ENCODE results near the gene KCNQ1OT1. TPM values are rescaled to one million over a fixed set of nuclear protein-coding genes. Genes with fewer than 3 reads are reported as not detected.

KCNQ1OT1 gene
- total and polyA plus RNA-seq, 2 experiments from 2014 or later: 2.3 to 8.8 TPM

DNA sequence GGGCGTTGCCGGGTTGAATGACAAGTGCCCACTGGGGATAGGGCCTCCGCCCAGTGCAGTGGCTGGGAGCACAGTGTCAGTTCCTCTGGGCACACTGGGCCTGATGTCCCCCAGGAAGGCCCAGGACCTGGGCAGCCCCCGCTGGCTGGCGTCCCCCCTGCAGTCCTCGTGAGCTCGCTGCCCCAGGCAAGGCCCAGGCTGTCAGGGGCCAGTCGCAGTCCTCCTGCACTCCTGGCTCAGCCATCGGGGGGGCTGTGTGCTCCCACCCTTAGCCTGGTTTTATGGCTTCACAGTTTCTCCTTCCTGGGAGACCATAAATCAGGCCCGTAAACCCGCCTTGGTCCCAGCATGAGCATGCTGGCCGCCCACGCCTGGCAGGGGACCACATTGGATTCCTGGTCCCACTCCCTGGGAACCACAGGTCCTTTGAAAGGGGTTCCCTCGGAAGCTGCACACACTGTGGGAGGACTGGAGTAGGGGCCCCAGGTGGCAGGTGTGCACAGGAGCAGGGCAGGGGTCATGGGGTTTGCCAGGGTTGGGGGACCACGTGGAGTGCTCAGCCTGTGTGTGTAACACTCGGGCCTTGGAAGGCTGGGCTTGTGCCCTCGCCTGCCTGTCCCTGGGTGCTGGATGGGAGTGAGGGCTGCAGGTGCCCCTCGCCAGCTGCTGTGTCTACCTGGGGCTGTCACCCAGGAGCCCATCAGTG, 113.6 kb downstream of the KCNQ1OT1 start:
- Histone ChIP-seq H3K27ac (no peak overlapping the region), H3K27me3 (peaks cover 7% of the 10 kb centered on the region), H3K4me1 (ENCODE audit: low read depth) (no peaks in the 10 kb centered on the region), H3K36me3 (no peaks in the 10 kb centered on the region), H3K4me3 (no peak overlapping the region), H3K9me3 (ENCODE audit: low read depth) (no peaks in the 10 kb centered on the region)
- TF ChIP-seq, protein P1, sequence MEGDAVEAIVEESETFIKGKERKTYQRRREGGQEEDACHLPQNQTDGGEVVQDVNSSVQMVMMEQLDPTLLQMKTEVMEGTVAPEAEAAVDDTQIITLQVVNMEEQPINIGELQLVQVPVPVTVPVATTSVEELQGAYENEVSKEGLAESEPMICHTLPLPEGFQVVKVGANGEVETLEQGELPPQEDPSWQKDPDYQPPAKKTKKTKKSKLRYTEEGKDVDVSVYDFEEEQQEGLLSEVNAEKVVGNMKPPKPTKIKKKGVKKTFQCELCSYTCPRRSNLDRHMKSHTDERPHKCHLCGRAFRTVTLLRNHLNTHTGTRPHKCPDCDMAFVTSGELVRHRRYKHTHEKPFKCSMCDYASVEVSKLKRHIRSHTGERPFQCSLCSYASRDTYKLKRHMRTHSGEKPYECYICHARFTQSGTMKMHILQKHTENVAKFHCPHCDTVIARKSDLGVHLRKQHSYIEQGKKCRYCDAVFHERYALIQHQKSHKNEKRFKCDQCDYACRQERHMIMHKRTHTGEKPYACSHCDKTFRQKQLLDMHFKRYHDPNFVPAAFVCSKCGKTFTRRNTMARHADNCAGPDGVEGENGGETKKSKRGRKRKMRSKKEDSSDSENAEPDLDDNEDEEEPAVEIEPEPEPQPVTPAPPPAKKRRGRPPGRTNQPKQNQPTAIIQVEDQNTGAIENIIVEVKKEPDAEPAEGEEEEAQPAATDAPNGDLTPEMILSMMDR (IDR thresholded peaks at IDR 0.05; ENCODE audit: low read depth, low read length): no peak
- no peak for DNase-seq (ENCODE audit: low read depth in 1 of 2, low spot score in 1 of 2)

DNA sequence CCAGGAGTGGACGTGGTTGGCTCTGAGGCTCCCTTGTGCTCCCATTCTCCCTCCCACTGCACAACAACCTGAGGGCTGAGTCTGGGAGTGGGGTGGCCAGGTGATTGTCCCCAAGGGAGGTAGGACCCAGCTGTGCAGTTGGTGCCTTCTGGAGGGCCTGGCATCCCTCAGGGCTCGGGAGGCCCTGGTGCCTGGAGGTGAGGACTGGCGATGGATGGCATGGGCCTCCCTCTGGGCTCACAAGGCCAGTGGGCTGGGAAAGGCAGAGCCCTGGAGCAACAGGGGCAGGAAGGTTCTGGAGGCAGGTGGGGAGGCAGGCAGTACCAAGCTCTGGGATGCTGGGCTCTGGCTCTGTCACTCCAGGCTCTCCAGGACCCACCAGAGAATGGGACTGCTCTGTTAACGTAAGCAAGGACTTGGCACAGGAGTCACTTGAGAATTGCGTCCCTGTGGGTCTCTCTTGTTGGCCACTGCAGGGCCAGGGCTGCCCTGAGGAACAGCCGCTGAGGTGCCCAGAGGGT, 114.2 kb downstream of the KCNQ1OT1 start:
- TF ChIP-seq, protein P1 (IDR thresholded peaks at IDR 0.05; ENCODE audit: low read depth, low read length): no peak
- Histone ChIP-seq H3K4me1 (ENCODE audit: low read depth) (no peaks in the 10 kb centered on the region), H3K36me3 (no peaks in the 10 kb centered on the region), H3K27ac (no peak overlapping the region), H3K9me3 (ENCODE audit: low read depth) (no peaks in the 10 kb centered on the region), H3K27me3 (peaks cover 7% of the 10 kb centered on the region), H3K4me3 (no peak overlapping the region)
- DNase-seq (ENCODE audit: low read depth in 1 of 2, low spot score in 1 of 2): no peak

DNA sequence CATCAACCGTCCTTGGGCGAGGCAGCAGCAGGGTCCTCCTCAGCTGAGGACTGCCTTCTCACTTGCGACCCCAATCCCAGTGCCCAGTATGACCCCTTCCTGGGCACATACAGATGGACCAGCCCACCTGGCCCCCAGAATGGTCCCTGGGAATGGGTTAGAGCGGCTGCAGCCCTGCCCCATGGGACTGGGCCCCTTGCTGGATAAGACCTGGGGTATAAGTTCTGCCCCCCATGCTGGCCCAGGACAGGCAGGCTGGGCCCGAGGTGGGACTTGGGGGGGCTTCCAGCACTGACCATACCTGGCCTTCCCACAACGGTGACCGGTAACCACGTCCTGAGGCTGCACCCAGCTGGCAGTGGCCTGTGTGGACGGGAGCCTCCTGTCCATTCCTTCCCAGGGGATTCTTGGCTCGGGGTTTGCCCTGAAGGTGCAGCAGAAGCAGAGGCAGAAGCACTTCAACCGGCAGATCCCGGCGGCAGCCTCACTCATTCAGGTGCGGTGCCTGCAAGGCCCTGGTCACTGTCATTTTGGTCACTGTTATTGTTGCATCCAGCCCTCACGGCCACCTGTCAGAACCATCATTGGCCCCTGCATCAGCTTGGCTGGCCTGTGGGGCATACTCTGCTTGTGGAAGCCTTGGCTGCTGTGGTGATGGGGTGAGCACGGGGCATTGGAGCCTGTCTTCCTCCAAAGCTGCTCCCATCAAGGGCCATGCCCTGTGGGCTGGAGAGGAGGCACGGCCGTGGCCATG, 114.8 kb downstream of the KCNQ1OT1 start:
- Histone ChIP-seq H3K27me3 (peaks cover 7% of the 10 kb centered on the region), H3K4me1 (ENCODE audit: low read depth) (no peaks in the 10 kb centered on the region), H3K36me3 (no peaks in the 10 kb centered on the region), H3K4me3 (no peak overlapping the region), H3K9me3 (ENCODE audit: low read depth) (no peaks in the 10 kb centered on the region), H3K27ac (no peak overlapping the region)
- TF ChIP-seq, protein P1 (IDR thresholded peaks at IDR 0.05; ENCODE audit: low read depth, low read length): no peak
- DNase-seq (ENCODE audit: low read depth in 1 of 2, low spot score in 1 of 2): no peak

DNA sequence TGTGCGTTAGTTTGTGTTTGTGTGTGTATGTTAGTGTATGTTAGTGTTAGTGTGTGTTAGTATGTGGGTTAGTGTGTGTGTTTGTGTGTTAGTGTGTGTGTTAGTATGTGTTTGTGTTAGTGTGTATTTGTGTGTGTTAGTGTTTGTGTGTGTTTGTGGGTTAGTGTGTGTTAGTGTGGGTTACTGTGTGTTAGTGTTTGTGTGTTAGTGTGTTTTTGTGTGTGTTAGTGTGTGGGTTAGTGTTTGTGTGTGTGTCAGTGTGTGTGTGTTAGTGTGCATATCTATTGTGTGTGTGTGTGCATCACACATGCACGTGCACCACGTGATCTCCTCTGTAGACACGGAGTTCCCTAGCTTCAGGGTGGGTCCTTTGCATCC, 115.4 kb downstream of the KCNQ1OT1 start:
- Histone ChIP-seq H3K9me3 (ENCODE audit: low read depth) (no peaks in the 10 kb centered on the region), H3K4me3 (no peak overlapping the region), H3K36me3 (no peaks in the 10 kb centered on the region), H3K27ac (no peak overlapping the region), H3K27me3 (peaks cover 7% of the 10 kb centered on the region), H3K4me1 (ENCODE audit: low read depth) (no peaks in the 10 kb centered on the region)
- TF ChIP-seq, protein P1 (IDR thresholded peaks at IDR 0.05; ENCODE audit: low read depth, low read length): no peak
- DNase-seq (ENCODE audit: low read depth in 1 of 2, low spot score in 1 of 2): no peak

DNA sequence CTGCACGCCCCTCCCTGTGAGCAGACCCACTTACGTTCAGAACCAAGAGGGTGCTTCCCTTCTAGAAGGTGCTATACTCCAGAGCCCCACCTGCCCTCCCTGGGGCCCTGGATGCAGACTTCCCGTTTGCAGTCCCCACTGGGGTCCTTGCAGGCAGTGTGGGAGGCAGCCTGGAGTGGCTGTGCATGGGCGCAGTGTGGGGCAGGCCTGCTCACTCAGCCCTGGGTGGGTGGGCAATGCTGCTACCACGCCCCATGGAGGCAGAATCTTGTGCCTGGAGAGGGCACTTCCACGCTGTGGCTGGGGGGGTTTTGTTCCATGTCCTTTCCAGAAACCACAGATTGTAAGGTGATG, 116.2 kb downstream of the KCNQ1OT1 start:
- Histone ChIP-seq H3K27ac (no peak overlapping the region), H3K9me3 (ENCODE audit: low read depth) (no peaks in the 10 kb centered on the region), H3K4me1 (ENCODE audit: low read depth) (no peaks in the 10 kb centered on the region), H3K27me3 (peaks cover 7% of the 10 kb centered on the region), H3K4me3 (no peak overlapping the region), H3K36me3 (no peaks in the 10 kb centered on the region)
- TF ChIP-seq, protein P1 (IDR thresholded peaks at IDR 0.05; ENCODE audit: low read depth, low read length): no peak
- DNase-seq (ENCODE audit: low read depth in 1 of 2, low spot score in 1 of 2): no peak

All from cardiac muscle cell (in vitro differentiated cells and primary cell).